IMR-90 (cell line): ENCODE results near the gene DCDC1.

Experiments
- CTCF ChIP-seq: conservative IDR thresholded peaks from 2 replicates; pipeline ENCODE4 v1.5.1; 2012; ENCODE audit warnings: mild to moderate bottlenecking, low read depth, low read length, improper control_type of control experiment
- FOS ChIP-seq: fragments of 150-350 bp; IDR thresholded peaks from 2 replicates; pipeline ENCODE4 v1.6.1; 2016; ENCODE audit warnings: low read depth, low read length
- MAZ ChIP-seq: IDR thresholded peaks from 2 replicates; pipeline ENCODE4 v1.6.1; 2012; ENCODE audit warnings: low read depth, mild to moderate bottlenecking, low read length, improper control_type of control experiment, moderate library complexity, borderline replicate concordance
- POLR2A ChIP-seq: IDR thresholded peaks from 2 replicates; pipeline ENCODE4 v1.6.1; 2012; ENCODE audit warnings: mild to moderate bottlenecking, low read depth, low read length
- RCOR1 ChIP-seq: IDR thresholded peaks from 2 replicates; pipeline ENCODE4 v1.6.1; 2012; ENCODE audit warnings: mild to moderate bottlenecking, low read length, improper control_type of control experiment; ENCODE audit not compliant: insufficient replicate concordance

DNA sequence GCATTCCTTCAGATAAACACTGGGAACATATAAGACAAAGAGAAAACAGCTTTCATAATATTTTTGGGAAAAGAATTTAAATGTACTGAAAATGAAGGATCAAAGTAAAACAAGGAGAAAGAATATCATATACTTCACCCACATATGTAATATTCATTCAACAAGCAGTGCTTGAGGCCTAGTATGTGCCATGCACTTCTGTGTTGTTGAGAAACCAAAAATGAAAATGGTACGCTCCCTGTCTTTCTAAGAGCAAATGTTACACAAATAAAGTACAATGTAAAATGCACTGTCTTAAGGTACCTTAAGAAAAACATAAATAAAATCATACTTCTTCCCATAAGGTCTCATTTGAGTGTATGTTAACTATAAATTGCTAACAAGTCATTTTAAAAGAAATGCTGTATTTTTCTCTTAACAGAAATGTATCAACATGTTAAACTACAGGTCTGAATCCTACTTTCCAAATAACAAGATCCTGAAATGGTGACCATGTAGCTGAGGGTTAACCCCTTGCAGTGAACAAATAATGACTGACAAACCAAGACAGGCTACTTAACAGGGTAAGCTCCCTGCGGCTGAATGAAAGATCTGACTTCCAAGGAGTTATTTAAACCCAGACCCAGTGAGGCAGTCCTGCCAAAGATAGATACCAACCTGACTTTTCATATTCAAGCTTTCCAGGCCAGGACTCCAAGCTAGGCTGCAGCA, 377.6 kb downstream of the DCDC1 start:
- TF ChIP-seq CTCF: no peak
- TF ChIP-seq POLR2A: no peak
- no peak for TF ChIP-seq FOS
- no peak for TF ChIP-seq MAZ
- TF ChIP-seq RCOR1: no peak
